Measurements from ENCODE around the gene GOT2. TPM values are rescaled to one million over a fixed set of nuclear protein-coding genes. Genes with fewer than 3 reads are reported as not detected.
A peak's percentile ranks its signal among the peaks of the same experiment; 100 is the strongest.
"Not testable (repeated sequence)": the region's sequence is repeated elsewhere in the genome, so short reads cannot be mapped to it uniquely, and the experiment has no call there.

The GOT2 gene
- total RNA-seq, 1 donor from 2014 or later: 33.4 TPM

DNA sequence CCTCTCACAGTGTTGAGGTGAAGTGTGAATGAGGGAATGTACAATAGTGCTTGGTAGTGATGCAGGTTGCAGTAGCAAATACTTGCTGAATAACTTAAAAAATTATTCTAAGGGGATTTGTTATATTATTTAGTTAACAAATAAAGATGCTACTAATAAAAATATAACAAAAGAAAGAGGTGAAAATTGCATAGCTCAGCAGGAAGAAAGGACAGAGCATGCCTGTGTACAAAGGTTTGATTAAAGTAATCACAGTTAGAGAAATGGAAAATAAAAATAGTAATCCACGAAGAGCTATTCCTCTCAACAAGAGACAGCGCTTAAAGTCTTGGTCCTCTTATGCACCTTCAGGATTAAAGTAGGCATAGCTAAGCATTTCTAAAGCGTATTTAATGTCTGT, 11.0 kb downstream of the GOT2 start:
- Histone ChIP-seq H3K9ac (ENCODE audit: low read depth in 1 of 3, low read length in 3 of 3) (no peak overlapping the region), H3K4me1 (ENCODE audit: control insufficient read depth in 3 of 3, insufficient read depth in 3 of 3, low read length in 3 of 3) (no peaks in the 10 kb centered on the region), H3K4me3 (ENCODE audit: low read length in 3 of 3) (no peak overlapping the region), H3K27me3 (ENCODE audit: control insufficient read depth in 3 of 3, insufficient read depth in 3 of 3, low read length in 3 of 3) (no peaks in the 10 kb centered on the region), H3K36me3 (ENCODE audit: control insufficient read depth in 3 of 3, insufficient read depth in 3 of 3, low read length in 3 of 3) (peaks cover 30 to 35% (median 32%) of the 10 kb centered on the region in 3 donors), H3K9me3 (ENCODE audit: control insufficient read depth in 3 of 3, low read length in 3 of 3) (no peaks in the 10 kb centered on the region), H3K27ac (ENCODE audit: low read depth, low read length) (no peak overlapping the region)

DNA sequence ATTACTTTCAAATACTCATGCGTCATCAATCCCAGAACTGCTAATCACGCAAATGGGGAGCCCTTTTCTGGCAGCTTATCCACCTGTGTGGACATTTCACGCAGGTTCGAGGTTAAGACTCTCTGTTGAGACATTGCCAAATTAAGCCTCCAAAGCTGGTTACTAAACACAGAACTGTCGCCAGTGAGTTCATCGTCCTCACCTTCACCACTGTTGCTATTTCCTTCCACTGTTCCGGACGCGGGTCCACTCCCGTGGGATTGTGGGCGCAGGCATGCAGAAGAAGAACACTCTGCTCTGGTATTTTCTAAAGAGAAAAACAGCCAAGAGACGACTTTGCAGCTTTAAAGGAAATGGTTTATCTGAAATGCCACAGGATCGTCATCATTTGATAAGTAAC, 16.1 kb downstream of the GOT2 start:
- Histone ChIP-seq H3K9me3 (ENCODE audit: control insufficient read depth in 3 of 3, low read length in 3 of 3) (no peaks in the 10 kb centered on the region), H3K9ac (ENCODE audit: low read depth in 1 of 3, low read length in 3 of 3) (no peak overlapping the region), H3K27ac (ENCODE audit: low read depth, low read length) (no peak overlapping the region), H3K4me3 (ENCODE audit: low read length in 3 of 3) (no peak overlapping the region), H3K27me3 (ENCODE audit: control insufficient read depth in 3 of 3, insufficient read depth in 3 of 3, low read length in 3 of 3) (no peaks in the 10 kb centered on the region), H3K36me3 (ENCODE audit: control insufficient read depth in 3 of 3, insufficient read depth in 3 of 3, low read length in 3 of 3) (peaks cover 57 to 65% (median 63%) of the 10 kb centered on the region in 3 donors), H3K4me1 (ENCODE audit: control insufficient read depth in 3 of 3, insufficient read depth in 3 of 3, low read length in 3 of 3) (no peaks in the 10 kb centered on the region)

DNA sequence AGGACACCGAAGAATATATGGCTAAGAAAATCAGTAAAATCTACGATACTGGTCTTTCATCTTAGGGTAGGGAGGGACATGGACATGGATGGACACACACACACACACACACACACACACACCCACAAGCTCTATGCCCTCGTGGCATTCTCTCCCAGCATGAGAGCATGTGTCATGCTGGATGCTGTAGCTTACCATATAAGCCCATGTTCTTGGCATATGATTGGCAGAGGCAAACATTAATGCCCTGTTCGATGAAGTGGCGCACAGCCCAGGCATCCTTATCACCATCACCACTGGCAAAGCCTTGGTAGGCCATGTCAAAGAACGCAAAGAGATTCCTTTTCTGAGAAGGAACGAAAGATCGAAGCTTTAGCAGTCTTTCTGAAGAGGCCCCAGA, 17.6 kb downstream of the GOT2 start:
- H3K9me3 ChIP-seq (ENCODE audit: control insufficient read depth in 3 of 3, low read length in 3 of 3): no peaks in the 10 kb centered on the region
- peaks cover 57 to 68% (median 65%) of the 10 kb centered on the region in 3 donors for H3K36me3 ChIP-seq (ENCODE audit: control insufficient read depth in 3 of 3, insufficient read depth in 3 of 3, low read length in 3 of 3)
- H3K4me1 ChIP-seq (ENCODE audit: control insufficient read depth in 3 of 3, insufficient read depth in 3 of 3, low read length in 3 of 3): no peaks in the 10 kb centered on the region

DNA sequence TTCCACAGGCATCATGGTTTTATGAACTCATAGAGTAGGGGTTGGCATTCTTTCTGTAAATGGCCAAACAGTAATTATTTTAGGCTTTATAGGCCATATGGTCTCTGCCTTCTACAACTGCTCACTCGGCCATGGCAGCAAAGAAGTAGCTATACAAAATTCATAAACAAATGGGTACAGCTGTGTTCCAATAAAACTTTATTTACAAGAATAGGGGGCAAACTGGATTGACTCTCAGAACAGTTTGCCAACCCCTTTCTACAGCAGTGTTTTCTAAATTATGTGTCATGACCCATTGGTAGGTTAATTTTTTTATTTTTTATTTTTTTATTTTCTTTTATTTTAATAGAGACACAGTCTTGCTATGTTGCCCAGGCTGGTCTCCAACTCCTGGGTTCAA, 20.4 kb downstream of the GOT2 start:
- Histone ChIP-seq H3K9me3 (ENCODE audit: control insufficient read depth in 3 of 3, low read length in 3 of 3) (no peaks in the 10 kb centered on the region), H3K27me3 (ENCODE audit: control insufficient read depth in 3 of 3, insufficient read depth in 3 of 3, low read length in 3 of 3) (no peaks in the 10 kb centered on the region), H3K27ac (ENCODE audit: low read depth, low read length) (no peak overlapping the region), H3K36me3 (ENCODE audit: control insufficient read depth in 3 of 3, insufficient read depth in 3 of 3, low read length in 3 of 3) (peaks cover 45 to 66% (median 58%) of the 10 kb centered on the region in 3 donors), H3K4me1 (ENCODE audit: control insufficient read depth in 3 of 3, insufficient read depth in 3 of 3, low read length in 3 of 3) (no peaks in the 10 kb centered on the region), H3K9ac (ENCODE audit: low read depth in 1 of 3, low read length in 3 of 3) (no peak overlapping the region), H3K4me3 (ENCODE audit: low read length in 3 of 3) (no peak overlapping the region)

More for the DNA sequence above, 17.6 kb downstream of the GOT2 start:
- H3K4me3 ChIP-seq (ENCODE audit: low read length in 3 of 3): no peak overlapping the region
- no peak overlapping the region for H3K9ac ChIP-seq (ENCODE audit: low read depth in 1 of 3, low read length in 3 of 3)
- H3K27ac ChIP-seq (ENCODE audit: low read depth, low read length): no peak overlapping the region
- H3K27me3 ChIP-seq (ENCODE audit: control insufficient read depth in 3 of 3, insufficient read depth in 3 of 3, low read length in 3 of 3): no peaks in the 10 kb centered on the region

DNA sequence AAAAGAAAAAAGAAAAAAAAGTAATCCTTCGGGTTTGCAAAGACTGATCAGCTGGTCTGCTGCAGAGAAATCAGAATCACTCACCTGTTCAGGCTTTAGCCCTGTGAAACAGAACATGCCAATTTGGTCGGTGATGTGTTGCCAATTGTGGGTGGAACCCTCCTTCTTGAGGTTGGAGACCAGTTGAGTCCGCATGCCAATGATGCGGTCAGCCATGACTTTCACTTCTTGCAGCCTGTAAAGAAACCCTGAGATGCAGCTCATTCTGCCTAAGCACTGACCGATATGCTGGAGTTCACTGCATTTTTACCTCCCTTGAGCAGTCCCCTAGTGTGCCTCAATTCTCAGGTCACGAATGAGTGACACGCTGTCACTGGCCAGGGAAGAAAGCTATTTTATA, 24.8 kb downstream of the GOT2 start:
- Histone ChIP-seq H3K9ac (ENCODE audit: low read depth in 1 of 3, low read length in 3 of 3) (no peak overlapping the region), H3K4me3 (ENCODE audit: low read length in 3 of 3) (no peak overlapping the region), H3K27ac (ENCODE audit: low read depth, low read length) (no peak overlapping the region), H3K27me3 (ENCODE audit: control insufficient read depth in 3 of 3, insufficient read depth in 3 of 3, low read length in 3 of 3) (no peaks in the 10 kb centered on the region), H3K36me3 (ENCODE audit: control insufficient read depth in 3 of 3, insufficient read depth in 3 of 3, low read length in 3 of 3) (peaks cover 34 to 58% (median 50%) of the 10 kb centered on the region in 3 donors), H3K4me1 (ENCODE audit: control insufficient read depth in 3 of 3, insufficient read depth in 3 of 3, low read length in 3 of 3) (peaks cover 7 to 10% (median 7%) of the 10 kb centered on the region in 3 donors), H3K9me3 (ENCODE audit: control insufficient read depth in 3 of 3, low read length in 3 of 3) (no peaks in the 10 kb centered on the region)

DNA sequence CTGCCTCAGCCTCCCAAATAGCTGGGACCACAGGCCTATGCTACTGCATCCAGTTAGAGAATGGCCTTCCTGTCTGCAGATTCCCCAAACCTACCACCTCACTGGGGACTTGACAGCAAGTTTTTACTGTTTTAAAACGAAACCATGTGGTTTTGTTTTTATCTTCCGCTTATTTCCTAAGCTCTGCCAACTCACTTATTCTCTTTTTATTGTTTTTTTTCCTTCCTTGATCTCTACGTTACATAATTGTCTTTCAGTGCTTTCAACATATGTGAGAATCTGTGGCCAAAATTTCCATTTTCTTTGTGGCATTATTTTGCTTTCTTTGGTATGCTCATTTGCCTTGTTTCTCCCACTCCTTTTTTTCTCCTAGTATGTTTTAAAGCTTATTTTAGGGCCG, 35.0 kb downstream of the GOT2 start:
- H3K27ac ChIP-seq (ENCODE audit: low read depth, low read length): no peak overlapping the region
- no peaks in the 10 kb centered on the region for H3K4me1 ChIP-seq (ENCODE audit: control insufficient read depth in 3 of 3, insufficient read depth in 3 of 3, low read length in 3 of 3)
- no peaks in the 10 kb centered on the region for H3K36me3 ChIP-seq (ENCODE audit: control insufficient read depth in 3 of 3, insufficient read depth in 3 of 3, low read length in 3 of 3)
- no peaks in the 10 kb centered on the region for H3K27me3 ChIP-seq (ENCODE audit: control insufficient read depth in 3 of 3, insufficient read depth in 3 of 3, low read length in 3 of 3)
- no peaks in the 10 kb centered on the region for H3K9me3 ChIP-seq (ENCODE audit: control insufficient read depth in 3 of 3, low read length in 3 of 3)
- no peak overlapping the region for H3K9ac ChIP-seq (ENCODE audit: low read depth in 1 of 3, low read length in 3 of 3)
- no peak overlapping the region for H3K4me3 ChIP-seq (ENCODE audit: low read length in 3 of 3)

DNA sequence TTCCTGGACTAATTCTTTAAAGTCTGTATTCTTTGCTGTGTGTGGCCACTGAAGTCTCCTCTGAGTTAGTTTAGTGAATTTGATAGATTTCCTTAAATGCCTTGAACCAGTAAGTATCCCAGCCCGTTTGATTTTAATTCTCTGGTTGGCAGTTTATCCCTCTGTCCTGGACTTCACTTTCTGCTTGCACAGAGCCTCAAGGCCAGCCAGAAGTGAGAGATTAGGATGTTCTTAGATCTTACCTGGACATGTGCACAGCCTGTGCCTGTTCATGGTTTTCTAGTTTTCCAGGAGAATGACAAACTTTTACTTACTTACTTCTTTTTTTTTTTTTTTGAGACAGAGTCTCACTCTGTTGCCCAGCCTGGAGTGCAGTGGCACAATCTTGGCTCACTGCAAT, 38.7 kb downstream of the GOT2 start:
- H3K27me3 ChIP-seq (ENCODE audit: control insufficient read depth in 3 of 3, insufficient read depth in 3 of 3, low read length in 3 of 3): no peaks in the 10 kb centered on the region
- H3K4me1 ChIP-seq (ENCODE audit: control insufficient read depth in 3 of 3, insufficient read depth in 3 of 3, low read length in 3 of 3): no peaks in the 10 kb centered on the region
- no peaks in the 10 kb centered on the region for H3K36me3 ChIP-seq (ENCODE audit: control insufficient read depth in 3 of 3, insufficient read depth in 3 of 3, low read length in 3 of 3)
- no peaks in the 10 kb centered on the region for H3K9me3 ChIP-seq (ENCODE audit: control insufficient read depth in 3 of 3, low read length in 3 of 3)
- no peak overlapping the region for H3K4me3 ChIP-seq (ENCODE audit: low read length in 3 of 3)
- H3K27ac ChIP-seq (ENCODE audit: low read depth, low read length): no peak overlapping the region
- no peak overlapping the region for H3K9ac ChIP-seq (ENCODE audit: low read depth in 1 of 3, low read length in 3 of 3)

DNA sequence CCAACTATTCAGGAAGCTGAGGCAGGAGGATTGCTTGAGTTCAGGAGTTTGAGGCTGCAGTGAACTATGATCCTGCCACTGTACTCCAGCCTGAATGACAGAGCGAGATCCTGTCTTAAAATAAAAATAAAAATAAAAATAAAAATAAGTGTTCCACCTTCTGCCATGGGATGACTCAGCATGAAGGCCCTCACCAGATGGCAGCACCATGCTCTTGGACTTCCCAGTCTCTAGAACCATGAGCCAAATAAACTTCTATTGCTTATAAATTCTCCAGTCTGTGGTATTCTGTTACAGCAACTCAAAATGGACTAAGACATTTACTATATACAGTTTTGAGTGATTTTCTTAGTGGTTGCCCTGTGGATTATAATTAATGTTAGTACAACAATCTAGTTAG, 41.7 kb downstream of the GOT2 start:
- no peak overlapping the region for H3K4me3 ChIP-seq (ENCODE audit: low read length in 3 of 3)
- no peaks in the 10 kb centered on the region for H3K36me3 ChIP-seq (ENCODE audit: control insufficient read depth in 3 of 3, insufficient read depth in 3 of 3, low read length in 3 of 3)
- H3K9me3 ChIP-seq (ENCODE audit: control insufficient read depth in 3 of 3, low read length in 3 of 3): no peaks in the 10 kb centered on the region
- no peak overlapping the region for H3K9ac ChIP-seq (ENCODE audit: low read depth in 1 of 3, low read length in 3 of 3)
- H3K27ac ChIP-seq (ENCODE audit: low read depth, low read length): no peak overlapping the region
- no peaks in the 10 kb centered on the region for H3K4me1 ChIP-seq (ENCODE audit: control insufficient read depth in 3 of 3, insufficient read depth in 3 of 3, low read length in 3 of 3)
- no peaks in the 10 kb centered on the region for H3K27me3 ChIP-seq (ENCODE audit: control insufficient read depth in 3 of 3, insufficient read depth in 3 of 3, low read length in 3 of 3)

DNA sequence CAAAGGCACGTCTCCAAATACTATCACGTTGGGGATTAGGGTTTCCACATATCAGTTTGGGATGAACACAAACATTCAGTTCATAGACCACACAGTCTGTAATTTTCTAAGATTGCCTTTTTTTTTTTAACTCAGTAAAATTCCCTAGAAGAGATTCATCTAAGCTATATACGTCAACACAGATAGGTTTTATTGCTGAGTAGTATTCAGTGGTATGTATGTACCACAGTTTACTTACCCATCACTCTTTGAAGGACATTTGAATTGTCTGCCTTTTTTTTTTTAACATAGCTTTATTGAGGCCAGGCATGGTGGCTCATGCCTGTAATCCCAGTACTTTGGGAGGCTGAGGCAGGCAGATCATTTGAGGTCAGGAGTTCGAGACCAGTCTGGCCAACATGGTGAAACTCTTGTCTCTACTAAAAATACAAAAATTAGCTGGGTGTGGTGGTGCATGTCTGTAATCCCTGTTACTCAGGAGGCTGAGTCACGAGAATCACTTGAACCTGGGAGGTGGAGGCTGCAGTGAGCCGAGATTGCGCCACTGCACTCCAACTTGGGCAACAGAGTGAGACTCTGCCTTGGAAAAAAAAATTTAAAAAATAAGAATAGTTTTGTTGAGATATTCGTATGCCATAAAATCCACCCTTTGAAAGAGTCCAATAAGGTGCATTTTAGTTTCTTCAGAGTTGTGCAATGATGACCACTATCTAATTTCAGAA, 47.0 kb downstream of the GOT2 start:
- not testable (repeated sequence) for H3K27me3 ChIP-seq (ENCODE audit: control insufficient read depth in 3 of 3, insufficient read depth in 3 of 3, low read length in 3 of 3); H3K27ac ChIP-seq (ENCODE audit: low read depth, low read length); H3K36me3 ChIP-seq (ENCODE audit: control insufficient read depth in 3 of 3, insufficient read depth in 3 of 3, low read length in 3 of 3); H3K9ac ChIP-seq (ENCODE audit: low read depth in 1 of 3, low read length in 3 of 3); H3K9me3 ChIP-seq (ENCODE audit: control insufficient read depth in 3 of 3, low read length in 3 of 3); H3K4me3 ChIP-seq (ENCODE audit: low read length in 3 of 3)
- peaks cover 17 to 21% (median 18%) of the 10 kb centered on the region in 3 donors for H3K4me1 ChIP-seq (ENCODE audit: control insufficient read depth in 3 of 3, insufficient read depth in 3 of 3, low read length in 3 of 3)

DNA sequence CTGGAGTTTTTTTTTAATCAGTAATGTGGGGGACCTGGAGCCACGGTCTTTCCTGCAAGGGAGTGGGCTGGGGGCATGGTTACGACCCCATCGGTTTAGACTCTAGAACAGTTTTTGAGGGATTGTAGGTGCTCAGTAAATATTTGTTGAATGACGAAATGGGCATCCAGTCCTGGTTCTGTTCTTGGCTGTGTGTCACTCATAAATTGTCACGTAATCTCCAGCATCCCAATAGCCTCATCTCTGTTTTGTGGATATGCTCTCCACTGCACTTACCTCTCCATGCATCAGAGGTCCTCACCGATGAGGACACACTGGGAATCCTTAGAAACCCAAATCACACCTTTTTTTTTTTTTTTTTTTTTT, 49.0 kb downstream of the GOT2 start:
- Histone ChIP-seq H3K4me3 (ENCODE audit: low read length in 3 of 3) (peak overlapping the region; percentile 92 to 97 (median 95)), H3K27ac (ENCODE audit: low read depth, low read length) (peak overlapping the region; percentile 86), H3K27me3 (ENCODE audit: control insufficient read depth in 3 of 3, insufficient read depth in 3 of 3, low read length in 3 of 3) (no peaks in the 10 kb centered on the region), H3K36me3 (ENCODE audit: control insufficient read depth in 3 of 3, insufficient read depth in 3 of 3, low read length in 3 of 3) (peaks cover 7 to 10% (median 9%) of the 10 kb centered on the region in 3 donors), H3K9ac (ENCODE audit: low read depth in 1 of 3, low read length in 3 of 3) (peak overlapping the region; percentile 92 to 99 (median 98)), H3K4me1 (ENCODE audit: control insufficient read depth in 3 of 3, insufficient read depth in 3 of 3, low read length in 3 of 3) (peaks cover 17 to 23% (median 18%) of the 10 kb centered on the region in 3 donors), H3K9me3 (ENCODE audit: control insufficient read depth in 3 of 3, low read length in 3 of 3) (no peaks in the 10 kb centered on the region)

Measured in skeletal muscle tissue (tissue), 4 donors.